Loucy (cell line): Measurements from ENCODE around the gene SH3RF1.

Experiments used
- H2AFZ ChIP-seq: fragments of 200-600 bp; sonication (generic); 2 replicates; pipeline ENCODE4 v1.6.0; 2016; ENCODE audit warnings: antibody characterized with exemption, mild to moderate bottlenecking, low read length, moderate library complexity
- H3F3A ChIP-seq: fragments of 200-600 bp; 2 replicates; pipeline ENCODE4 v1.6.0; 2016; ENCODE audit warnings: antibody characterized with exemption, low read depth, mild to moderate bottlenecking
- H3K27me3 ChIP-seq: fragments of 200-600 bp; sonication (generic); 2 replicates; pipeline ENCODE4 v1.6.1; 2014; ENCODE audit warnings: low read length, mild to moderate bottlenecking; ENCODE audit not compliant: insufficient read depth, poor library complexity, severe bottlenecking
- H3K36me3 ChIP-seq: fragments of 200-600 bp; sonication (generic); 2 replicates; pipeline ENCODE4 v1.6.1; 2016; ENCODE audit warnings: low read length; ENCODE audit not compliant: insufficient read depth
- H3K4me1 ChIP-seq: fragments of 200-600 bp; sonication (generic); 2 replicates; pipeline ENCODE4 v1.5.1; 2014; ENCODE audit warnings: low read length, mild to moderate bottlenecking; ENCODE audit not compliant: insufficient read depth, poor library complexity, severe bottlenecking
- H3K4me2 ChIP-seq: fragments of 200-600 bp; sonication (generic); 2 replicates; pipeline ENCODE4 v1.6.0; 2014; ENCODE audit warnings: antibody characterized with exemption, low read length, low read depth, mild to moderate bottlenecking; ENCODE audit not compliant: poor library complexity, severe bottlenecking
- H3K4me3 ChIP-seq: fragments of 200-600 bp; sonication (generic); 2 replicates; pipeline ENCODE4 v1.5.1; 2014; ENCODE audit warnings: low read length, mild to moderate bottlenecking, mixed read lengths; ENCODE audit not compliant: poor library complexity, severe bottlenecking
- H3K79me2 ChIP-seq: fragments of 200-600 bp; sonication (generic); 2 replicates; pipeline ENCODE4 v1.6.1; 2014; ENCODE audit warnings: low read length; ENCODE audit not compliant: insufficient read depth
- H3K9ac ChIP-seq: fragments of 200-600 bp; sonication (generic); 2 replicates; pipeline ENCODE4 v1.6.0; 2014; ENCODE audit warnings: mild to moderate bottlenecking, low read depth, low read length, moderate library complexity; ENCODE audit not compliant: poor library complexity, severe bottlenecking
- H3K9me2 ChIP-seq: fragments of 200-600 bp; sonication (generic); replicated peaks from 2 replicates; pipeline ENCODE4 v1.6.1; 2016; ENCODE audit warnings: low read depth, low read length, mixed read lengths
- H3K9me3 ChIP-seq: fragments of 200-600 bp; sonication (generic); 2 replicates; pipeline ENCODE4 v1.6.1; 2014; ENCODE audit warnings: mild to moderate bottlenecking, antibody characterized with exemption, low read length, low read depth; ENCODE audit not compliant: insufficient read depth
- H4K20me1 ChIP-seq: fragments of 200-600 bp; sonication (generic); 2 replicates; pipeline ENCODE4 v1.6.0; 2014; ENCODE audit warnings: antibody characterized with exemption, low read length, mild to moderate bottlenecking; ENCODE audit not compliant: insufficient read depth, poor library complexity, severe bottlenecking
- CTCF ChIP-seq: fragments of 200-600 bp; sonication (generic); conservative IDR thresholded peaks from 2 replicates; pipeline ENCODE4 v1.5.1; 2014; ENCODE audit warnings: mild to moderate bottlenecking, antibody characterized with exemption, low read length
- EZH2phosphoT487 ChIP-seq: fragments of 200-600 bp; IDR thresholded peaks from 2 replicates; pipeline ENCODE4 v1.6.1; 2018; ENCODE audit warnings: antibody characterized with exemption, mild to moderate bottlenecking, moderate library complexity, borderline replicate concordance

Gene SH3RF1

GRCh38 chr4:169251291-169252235 is 19.2 kb downstream of the SH3RF1 start:
- Histone ChIP-seq H2AFZ (no peak overlapping the region), H3K4me3 (no peak overlapping the region), H4K20me1 (no peaks in the 10 kb centered on the region), H3K9me3 (no peaks in the 10 kb centered on the region), H3K9me2 (no peaks in the 10 kb centered on the region), H3K9ac (no peak overlapping the region), H3F3A (no peaks in the 10 kb centered on the region), H3K36me3 (no peaks in the 10 kb centered on the region), H3K4me1 (peaks cover 21% of the 10 kb centered on the region), H3K27me3 (no peaks in the 10 kb centered on the region), H3K79me2 (0 out of 2 replicates have a peak, but pooled peaks cover 8% of the 10 kb centered on the region), H3K4me2 (no peak overlapping the region)
- TF ChIP-seq EZH2phosphoT487 (no peak), CTCF (no peak)

GRCh38 chr4:169250796-169251195 is 20.0 kb downstream of the SH3RF1 start:
- TF ChIP-seq CTCF = no peak
- no peak for TF ChIP-seq EZH2phosphoT487

GRCh38 chr4:169249999-169250398 is 20.8 kb downstream of the SH3RF1 start:
- H3K4me2 ChIP-seq = no peak overlapping the region
- H3K4me3 ChIP-seq = no peak overlapping the region
- H2AFZ ChIP-seq = no peak overlapping the region
- H3K9me2 ChIP-seq = no peaks in the 10 kb centered on the region
- H3K9me3 ChIP-seq = no peaks in the 10 kb centered on the region
- no peak overlapping the region for H3K9ac ChIP-seq
- H4K20me1 ChIP-seq = no peaks in the 10 kb centered on the region
- H3K27me3 ChIP-seq = no peaks in the 10 kb centered on the region
- peaks cover 8% of the 10 kb centered on the region; the same call in 1 of the 2 replicates for H3K79me2 ChIP-seq
- H3K36me3 ChIP-seq = no peaks in the 10 kb centered on the region
- no peak for TF ChIP-seq EZH2phosphoT487
- no peak for TF ChIP-seq CTCF
- peaks cover 11% of the 10 kb centered on the region for H3K4me1 ChIP-seq
- no peaks in the 10 kb centered on the region for H3F3A ChIP-seq

More at GRCh38 chr4:169250796-169251195, 20.0 kb downstream of the SH3RF1 start:
- no peak overlapping the region for H2AFZ ChIP-seq
- no peak overlapping the region for H3K4me2 ChIP-seq
- no peaks in the 10 kb centered on the region for H3K36me3 ChIP-seq
- H3K4me3 ChIP-seq = no peak overlapping the region
- H3K27me3 ChIP-seq = no peaks in the 10 kb centered on the region
- no peaks in the 10 kb centered on the region for H3F3A ChIP-seq
- 0 out of 2 replicates have a peak, but pooled peaks cover 8% of the 10 kb centered on the region for H3K79me2 ChIP-seq
- H3K9ac ChIP-seq = no peak overlapping the region
- no peaks in the 10 kb centered on the region for H3K9me3 ChIP-seq
- peaks cover 14% of the 10 kb centered on the region for H3K4me1 ChIP-seq
- H4K20me1 ChIP-seq = no peaks in the 10 kb centered on the region
- no peaks in the 10 kb centered on the region for H3K9me2 ChIP-seq
